Nephron progenitor cell (in vitro differentiated cells): Measurements from ENCODE around the gene USE1.

Experiments used
- DNase-seq: peaks from one replicate; pipeline ENCODE4 v3.0.0; 2021
- H3K27ac Mint-ChIP-seq: 2 replicates; pipeline ENCODE4 v1.8.0; 2021; ENCODE audit warnings: mild to moderate bottlenecking, moderate library complexity, mixed read lengths
- H3K27me3 Mint-ChIP-seq: 2 replicates; pipeline ENCODE4 v1.8.0; 2021; ENCODE audit warnings: mild to moderate bottlenecking, low read depth, mixed read lengths; ENCODE audit not compliant: poor library complexity
- H3K36me3 Mint-ChIP-seq: 2 replicates; pipeline ENCODE4 v1.8.0; 2021; ENCODE audit warnings: low read depth, mixed read lengths
- H3K4me1 Mint-ChIP-seq: 2 replicates; pipeline ENCODE4 v1.8.0; 2021; ENCODE audit warnings: mixed read lengths
- H3K4me3 Mint-ChIP-seq: 2 replicates; pipeline ENCODE4 v1.8.0; 2021; ENCODE audit warnings: mild to moderate bottlenecking, moderate library complexity, mixed read lengths
- H3K9me3 Mint-ChIP-seq: 2 replicates; pipeline ENCODE4 v1.8.0; 2021; ENCODE audit warnings: mild to moderate bottlenecking, moderate library complexity, mixed read lengths
- TF ChIP-seq, protein P1 (sequence below): fragments of 200-600 bp; sonication (generic); IDR thresholded peaks from 2 replicates; pipeline ENCODE4 v1.5.0; 2021; ENCODE audit warnings: antibody characterized with exemption

Gene USE1

GRCh38 chr19:17219286-17219685, 4.1 kb downstream of the USE1 start:
- H3K36me3 Mint-ChIP-seq = peaks cover 36% of the 10 kb centered on the region
- no peak for DNase-seq
- H3K27ac Mint-ChIP-seq = peak overlapping the region; percentile 89
- TF ChIP-seq, protein P1, sequence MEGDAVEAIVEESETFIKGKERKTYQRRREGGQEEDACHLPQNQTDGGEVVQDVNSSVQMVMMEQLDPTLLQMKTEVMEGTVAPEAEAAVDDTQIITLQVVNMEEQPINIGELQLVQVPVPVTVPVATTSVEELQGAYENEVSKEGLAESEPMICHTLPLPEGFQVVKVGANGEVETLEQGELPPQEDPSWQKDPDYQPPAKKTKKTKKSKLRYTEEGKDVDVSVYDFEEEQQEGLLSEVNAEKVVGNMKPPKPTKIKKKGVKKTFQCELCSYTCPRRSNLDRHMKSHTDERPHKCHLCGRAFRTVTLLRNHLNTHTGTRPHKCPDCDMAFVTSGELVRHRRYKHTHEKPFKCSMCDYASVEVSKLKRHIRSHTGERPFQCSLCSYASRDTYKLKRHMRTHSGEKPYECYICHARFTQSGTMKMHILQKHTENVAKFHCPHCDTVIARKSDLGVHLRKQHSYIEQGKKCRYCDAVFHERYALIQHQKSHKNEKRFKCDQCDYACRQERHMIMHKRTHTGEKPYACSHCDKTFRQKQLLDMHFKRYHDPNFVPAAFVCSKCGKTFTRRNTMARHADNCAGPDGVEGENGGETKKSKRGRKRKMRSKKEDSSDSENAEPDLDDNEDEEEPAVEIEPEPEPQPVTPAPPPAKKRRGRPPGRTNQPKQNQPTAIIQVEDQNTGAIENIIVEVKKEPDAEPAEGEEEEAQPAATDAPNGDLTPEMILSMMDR = no peak
- no peaks in the 10 kb centered on the region for H3K9me3 Mint-ChIP-seq
- H3K27me3 Mint-ChIP-seq = peaks cover 6% of the 10 kb centered on the region
- H3K4me3 Mint-ChIP-seq = no peak overlapping the region
- peaks cover 24% of the 10 kb centered on the region for H3K4me1 Mint-ChIP-seq

DNA sequence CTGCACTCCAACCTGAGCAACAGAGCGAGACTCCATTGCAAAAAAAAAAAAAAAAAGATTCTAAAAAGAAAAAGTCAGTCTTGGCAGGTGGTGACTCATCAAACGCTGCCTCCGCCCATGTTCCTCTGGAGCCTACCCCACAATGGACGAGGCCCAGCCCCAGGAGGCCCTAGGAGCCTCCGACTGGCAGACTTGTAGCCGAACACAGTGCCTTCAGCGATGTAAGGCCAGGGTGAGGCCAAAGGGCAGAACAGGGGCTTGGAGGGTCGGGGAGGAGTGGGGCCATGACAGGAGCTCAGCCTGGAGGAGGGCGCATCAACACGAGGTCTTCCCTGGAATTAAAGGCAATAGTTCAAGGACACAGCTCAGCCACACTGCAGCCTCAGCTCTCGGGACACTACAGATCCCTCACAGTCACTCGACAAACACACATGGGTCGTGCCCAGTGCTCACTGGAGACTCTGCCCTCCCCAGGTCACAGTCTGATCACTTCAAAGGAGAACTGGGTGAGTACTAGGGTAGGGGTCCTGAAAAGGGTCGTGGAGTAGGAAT, 5.1 kb downstream of the USE1 start:
- DNase-seq = no peak
- H3K4me1 Mint-ChIP-seq = peaks cover 14% of the 10 kb centered on the region

DNA sequence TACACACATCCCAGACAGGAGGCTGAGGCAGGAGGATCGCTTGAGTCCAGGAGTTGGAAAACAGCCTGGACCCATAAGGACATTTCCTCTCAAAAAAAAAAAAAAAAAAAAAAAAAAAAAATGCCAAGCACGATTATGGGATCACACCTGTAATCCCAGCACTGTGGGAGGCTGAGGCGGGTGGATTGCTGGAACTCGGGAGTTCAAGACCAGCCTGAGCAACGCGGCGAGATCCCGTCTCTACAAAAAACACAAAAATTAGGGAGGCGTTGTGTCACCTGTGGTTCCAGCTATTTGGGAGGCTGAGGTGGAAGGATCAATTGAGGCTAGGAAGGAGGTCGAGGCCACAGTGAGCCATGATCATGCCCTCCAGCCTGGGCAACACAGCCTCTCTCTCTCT, 9.9 kb downstream of the USE1 start:
- peak overlapping the region; percentile 61 for H3K4me3 Mint-ChIP-seq

More for the DNA sequence above, 5.1 kb downstream of the USE1 start:
- TF ChIP-seq, protein P1 = no peak
- Mint-ChIP-seq H3K27ac (no peak overlapping the region), H3K36me3 (peaks cover 36% of the 10 kb centered on the region), H3K27me3 (peaks cover 6% of the 10 kb centered on the region), H3K9me3 (no peaks in the 10 kb centered on the region), H3K4me3 (no peak overlapping the region)

DNA sequence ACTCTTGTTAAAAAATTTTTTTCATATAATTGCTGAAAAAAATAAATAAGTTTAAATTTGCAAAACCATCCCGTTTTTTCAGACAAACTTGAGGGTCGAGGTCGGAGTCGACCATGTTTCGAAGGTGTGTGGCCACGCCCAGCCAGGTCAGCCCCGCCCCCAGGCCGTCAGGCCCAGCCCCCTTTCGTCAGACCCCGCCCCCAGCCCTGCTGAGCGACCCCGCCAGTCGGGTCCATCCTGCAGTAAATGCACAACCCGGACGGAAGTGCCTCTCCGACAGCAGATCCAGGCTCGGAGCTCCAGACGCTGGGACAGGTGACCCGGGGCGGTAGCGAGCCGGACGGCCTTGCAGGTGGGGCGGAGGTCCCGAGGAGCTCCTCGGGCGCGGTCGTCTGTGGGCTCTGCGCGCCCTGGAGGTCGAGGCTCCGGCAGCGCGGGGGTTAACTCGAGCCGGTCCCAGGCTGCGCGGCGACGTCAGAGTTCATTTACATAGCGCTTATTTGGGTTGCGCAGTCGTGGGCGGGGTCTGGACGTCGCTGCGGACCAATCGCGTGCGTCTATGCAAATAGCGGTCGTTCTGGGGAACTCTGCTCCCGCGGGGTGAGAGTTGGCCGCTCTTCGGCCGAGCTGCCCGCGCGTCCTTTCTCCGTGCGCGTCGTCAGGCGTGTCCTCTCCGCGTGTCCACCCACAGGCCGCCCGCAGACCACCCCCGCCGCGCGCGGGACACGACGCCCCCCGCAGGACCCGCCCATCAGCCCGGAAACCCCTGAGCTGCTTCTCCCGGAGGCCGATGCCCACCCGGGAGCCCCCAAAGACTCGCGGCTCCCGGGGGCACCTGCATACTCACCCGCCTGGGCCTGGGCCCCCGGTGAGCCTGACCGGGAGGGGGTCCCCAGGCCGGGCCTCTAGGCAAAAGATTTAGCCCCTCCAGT, 11.1 kb downstream of the USE1 start, which contains the start of gene OCEL1:
Gene OCEL1 (plus strand): TSS at position 225 of the 932 bp plus-strand sequence. CDS start 22 bp downstream, at position 247.
- H3K27me3 Mint-ChIP-seq = peaks cover 3% of the 10 kb centered on the region
- H3K27ac Mint-ChIP-seq = peak within 1 kb of the TSS; percentile 99
- peak within 1 kb of the TSS; percentile 88 for H3K4me3 Mint-ChIP-seq
- peaks cover 8% of the 10 kb centered on the region for H3K36me3 Mint-ChIP-seq
- H3K4me1 Mint-ChIP-seq = peaks cover 11% of the 10 kb centered on the region
- TF ChIP-seq, protein P1 = no peak
- DNase-seq = peak; percentile 98
- H3K9me3 Mint-ChIP-seq = no peaks in the 10 kb centered on the region

More for the DNA sequence above, 9.9 kb downstream of the USE1 start:
- DNase-seq = no peak
- peaks cover 11% of the 10 kb centered on the region for H3K4me1 Mint-ChIP-seq
- H3K27ac Mint-ChIP-seq = no peak overlapping the region
- peaks cover 3% of the 10 kb centered on the region for H3K27me3 Mint-ChIP-seq
- TF ChIP-seq, protein P1 = no peak
- H3K9me3 Mint-ChIP-seq = no peaks in the 10 kb centered on the region
- H3K36me3 Mint-ChIP-seq = no peaks in the 10 kb centered on the region

DNA sequence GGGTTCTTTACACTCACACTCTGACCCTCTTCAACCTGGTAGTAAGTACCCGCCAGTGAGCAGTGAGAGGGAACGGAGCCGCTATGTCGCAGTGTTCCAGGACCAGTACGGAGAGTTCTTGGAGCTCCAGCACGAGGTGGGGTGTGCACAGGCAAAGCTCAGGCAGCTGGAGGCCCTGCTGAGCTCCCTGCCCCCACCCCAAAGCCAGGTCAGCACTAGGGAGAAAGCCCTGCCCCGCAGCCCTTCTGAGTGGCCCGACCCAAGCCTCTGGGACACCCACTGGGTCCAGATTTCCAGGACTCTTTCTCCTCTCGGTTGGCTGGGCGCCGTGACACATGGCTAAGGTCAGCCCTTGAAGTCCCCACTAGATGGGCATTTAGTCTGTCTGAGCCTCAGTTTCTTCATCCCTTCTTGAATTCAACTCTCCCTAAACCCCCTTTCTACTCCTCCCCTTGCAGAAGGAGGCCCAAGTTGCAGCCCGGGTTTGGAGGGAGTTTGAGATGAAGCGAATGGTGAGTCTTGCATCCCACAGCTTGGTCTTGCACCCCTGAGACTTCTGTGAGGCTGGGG, 12.7 kb downstream of the USE1 start:
- Mint-ChIP-seq H3K36me3 (peaks cover 16% of the 10 kb centered on the region), H3K4me1 (peaks cover 11% of the 10 kb centered on the region), H3K27me3 (peaks cover 3% of the 10 kb centered on the region), H3K27ac (no peak overlapping the region), H3K4me3 (no peak overlapping the region), H3K9me3 (no peaks in the 10 kb centered on the region)
- TF ChIP-seq, protein P1 = no peak
- no peak for DNase-seq
